Central memory CD8-positive, alpha-beta T cell (primary cell): ENCODE data around the gene RPS27.
A peak's percentile ranks its signal among the peaks of the same experiment; 100 is the strongest.

ENCODE experiments used
- ATAC-seq: fragments of 150-1000 bp; cut with Tn5 transposase; replicated peaks from 2 replicates; pipeline ENCODE4 v1.10.0; 2022; ENCODE audit warnings: mild to moderate bottlenecking, moderate FRiP score, moderate number of reproducible peaks; ENCODE audit not compliant: poor library complexity, severe bottlenecking; ENCODE audit errors: extremely low read depth
- DNase-seq, 2 donors: peaks; one replicate each; pipeline ENCODE4 v3.0.0; 2021; ENCODE audit warnings: low spot score in 2 of 2
- H3K27ac Mint-ChIP-seq: one replicate; pipeline ENCODE4 v1.8.0; 2022; ENCODE audit warnings: low read depth, mild to moderate bottlenecking, moderate library complexity, mixed read lengths
- H3K27me3 Mint-ChIP-seq: one replicate; pipeline ENCODE4 v1.8.0; 2022; ENCODE audit warnings: mixed read lengths
- H3K36me3 Mint-ChIP-seq: one replicate; pipeline ENCODE4 v1.8.0; 2022; ENCODE audit warnings: mild to moderate bottlenecking, moderate library complexity, mixed read lengths; ENCODE audit not compliant: insufficient read depth
- H3K4me1 Mint-ChIP-seq: one replicate; pipeline ENCODE4 v1.8.0; 2022; ENCODE audit warnings: mixed read lengths
- H3K4me3 Mint-ChIP-seq: one replicate; pipeline ENCODE4 v1.8.0; 2022; ENCODE audit warnings: mild to moderate bottlenecking, moderate library complexity, mixed read lengths
- H3K9me3 Mint-ChIP-seq: one replicate; pipeline ENCODE4 v1.8.0; 2022; ENCODE audit warnings: mixed read lengths

The RPS27 gene

DNA sequence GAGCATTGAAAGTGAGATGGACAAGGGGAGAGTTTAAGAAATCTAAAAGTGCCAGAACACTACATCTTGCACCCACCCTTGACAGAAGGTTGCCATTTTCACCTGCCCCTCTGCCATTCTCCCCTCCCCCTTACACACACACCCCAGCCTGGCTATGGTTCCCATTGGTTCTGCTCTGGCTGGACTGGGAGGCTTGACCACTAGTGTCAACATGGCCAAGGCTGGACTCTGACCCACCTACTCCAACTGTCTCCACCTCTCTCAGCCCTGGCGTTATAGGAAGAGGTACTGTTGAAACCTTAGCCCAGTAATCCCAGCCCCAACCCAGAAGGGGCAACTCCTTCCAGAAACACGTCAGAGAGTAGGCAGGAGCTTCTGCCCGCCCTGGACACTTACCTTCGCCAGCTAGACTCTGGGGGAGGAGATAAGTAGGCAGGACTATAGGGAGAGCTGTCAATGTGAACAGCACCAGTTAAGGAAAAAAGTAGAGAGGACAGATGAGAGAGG is 36.6 kb upstream of the RPS27 start:
- no peak for DNase-seq
- Mint-ChIP-seq H3K27ac (peak overlapping the region; percentile 83), H3K4me3 (peak overlapping the region; percentile 6), H3K27me3 (no peaks in the 10 kb centered on the region), H3K4me1 (peaks cover 58% of the 10 kb centered on the region), H3K36me3 (peaks cover 39% of the 10 kb centered on the region), H3K9me3 (no peaks in the 10 kb centered on the region)
- ATAC-seq, result no peak

DNA sequence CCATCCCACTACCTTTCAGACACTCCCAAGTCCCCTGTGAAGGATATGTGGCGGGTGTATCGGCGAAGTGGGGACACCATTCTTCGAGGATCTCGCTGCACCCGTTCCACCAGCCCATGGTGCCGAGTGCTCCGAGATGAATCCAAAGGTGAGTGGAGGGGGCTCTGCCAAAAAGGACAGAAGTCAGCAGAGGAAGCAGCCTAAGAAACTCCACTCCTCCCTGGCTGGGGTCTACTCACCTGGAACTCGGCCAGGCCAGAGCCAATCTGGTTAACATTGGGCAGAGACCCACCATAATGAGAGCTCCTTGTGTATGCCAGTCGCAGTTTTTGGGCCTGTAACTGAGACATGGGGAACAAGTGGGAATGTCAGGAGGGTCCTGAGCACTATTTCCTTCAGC is 35.7 kb upstream of the RPS27 start:
- no peaks in the 10 kb centered on the region for H3K27me3 Mint-ChIP-seq
- peaks cover 36% of the 10 kb centered on the region for H3K36me3 Mint-ChIP-seq
- peaks cover 59% of the 10 kb centered on the region for H3K4me1 Mint-ChIP-seq
- ATAC-seq (no peak), DNase-seq (no peak)
- no peak overlapping the region for H3K4me3 Mint-ChIP-seq
- no peaks in the 10 kb centered on the region for H3K9me3 Mint-ChIP-seq
- H3K27ac Mint-ChIP-seq, result peak overlapping the region; percentile 83

DNA sequence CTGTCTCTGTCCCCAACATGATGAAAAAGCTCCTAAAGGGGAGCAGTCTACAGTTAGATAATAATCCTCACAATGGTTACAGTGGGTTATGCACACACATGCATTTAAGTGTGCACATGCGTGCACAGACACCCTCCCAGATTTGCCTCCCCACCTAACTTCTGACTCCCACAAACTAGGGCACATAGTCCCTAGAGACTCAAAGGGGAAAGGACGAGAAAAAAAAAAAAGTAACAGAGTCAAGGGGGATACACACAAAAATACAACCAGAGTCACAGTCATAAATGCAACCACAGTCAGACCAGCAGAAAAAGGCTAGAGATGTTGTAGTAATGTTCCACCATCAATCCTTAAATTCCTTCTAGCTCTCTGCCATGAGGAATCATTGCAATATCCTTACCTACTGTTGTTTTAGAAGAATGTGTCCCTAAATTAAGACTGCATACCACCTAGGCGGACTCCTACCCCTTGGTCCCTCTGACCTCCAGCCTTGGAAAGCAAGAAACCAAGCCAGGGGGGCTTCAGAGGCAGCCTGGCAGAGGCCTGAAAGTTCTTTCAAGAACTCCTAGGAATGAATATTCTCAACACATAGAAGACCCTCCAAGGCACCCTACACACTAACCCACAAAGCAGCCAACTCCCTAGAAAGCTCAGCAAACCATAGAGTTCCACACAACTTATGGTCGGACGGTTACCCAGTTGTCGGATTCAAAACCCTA is 33.4 kb upstream of the RPS27 start:
- Mint-ChIP-seq H3K27me3 (no peaks in the 10 kb centered on the region), H3K4me1 (peaks cover 56% of the 10 kb centered on the region), H3K4me3 (peak overlapping the region; percentile 94), H3K9me3 (no peaks in the 10 kb centered on the region), H3K36me3 (peaks cover 22% of the 10 kb centered on the region), H3K27ac (peak overlapping the region; percentile 78)
- ATAC-seq, result no peak
- no peak for DNase-seq

DNA sequence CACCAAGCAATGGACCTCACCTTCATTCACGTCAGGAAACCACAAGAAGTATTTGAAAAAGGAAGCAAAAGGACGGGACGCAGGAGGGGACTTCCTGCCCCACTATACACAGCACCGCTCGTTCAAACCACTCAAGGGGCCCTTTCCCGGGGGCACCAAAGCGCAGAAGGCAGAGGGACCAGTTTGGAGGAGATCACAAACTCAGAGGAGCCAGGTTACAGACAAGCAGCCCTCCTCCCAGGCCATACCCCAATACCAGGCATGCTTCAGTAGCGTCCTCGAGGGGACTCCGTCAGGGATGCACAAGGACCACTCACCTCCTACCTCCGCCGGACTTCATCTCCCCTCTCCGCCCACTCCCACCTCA is 32.8 kb upstream of the RPS27 start:
- Mint-ChIP-seq H3K4me3 (peak overlapping the region; percentile 94), H3K36me3 (peaks cover 17% of the 10 kb centered on the region)
- no peak for DNase-seq

DNA sequence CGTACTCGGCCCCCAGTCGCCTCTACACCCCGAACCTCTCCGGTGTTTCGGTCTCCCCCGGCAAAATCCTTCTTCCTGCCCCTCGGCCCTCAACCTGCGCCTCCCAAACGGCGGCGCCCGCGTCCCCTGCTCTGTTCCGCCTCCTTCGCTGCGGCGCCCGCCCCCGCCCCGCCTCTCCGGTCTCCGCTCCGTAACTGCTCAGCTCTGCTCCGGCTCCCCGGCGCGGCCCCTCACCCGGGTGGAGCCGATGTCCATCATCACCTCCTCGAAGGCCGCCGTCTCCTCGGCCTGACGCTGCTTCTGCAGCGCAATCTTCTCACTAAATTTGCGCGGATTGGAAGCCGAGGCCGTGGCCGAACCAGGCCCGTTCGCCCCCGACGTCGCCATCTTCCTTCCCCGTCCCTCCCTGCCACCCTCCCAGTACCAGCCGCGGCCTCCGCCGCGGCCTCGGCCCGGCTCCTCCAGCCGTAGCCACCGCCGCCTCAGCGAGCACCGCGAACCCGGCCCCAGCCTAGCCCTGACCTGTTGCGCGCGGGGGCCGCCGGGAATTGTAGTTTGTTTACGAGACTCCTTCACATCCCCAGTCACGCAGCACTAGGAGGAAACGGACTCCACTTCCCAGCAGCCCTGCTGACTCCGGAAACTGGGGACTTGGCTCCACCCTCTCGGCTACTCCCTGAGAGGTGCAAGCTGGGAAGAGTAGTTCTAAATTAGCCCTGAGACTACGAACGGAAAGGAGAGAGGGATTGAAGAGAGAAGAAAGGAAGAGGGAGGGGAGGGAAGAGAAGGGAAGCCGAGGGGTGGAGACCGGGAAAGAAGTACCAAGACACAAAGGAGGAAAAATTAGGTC is 32.2 kb upstream of the RPS27 start, which contains the start of gene CRTC2:
CRTC2 (minus strand) TSS at position 502 of the 850 bp plus-strand sequence; CDS start at position 387, 115 bp downstream.
- ATAC-seq (peak; percentile 94), DNase-seq (peak; percentile 91 to 95)
- Mint-ChIP-seq H3K36me3 (peaks cover 15% of the 10 kb centered on the region), H3K27me3 (no peaks in the 10 kb centered on the region), H3K4me3 (peak within 1 kb of the TSS; percentile 94), H3K4me1 (peaks cover 63% of the 10 kb centered on the region), H3K27ac (peak within 1 kb of the TSS; percentile 78), H3K9me3 (no peaks in the 10 kb centered on the region)

More for the DNA sequence above, 32.8 kb upstream of the RPS27 start:
- ATAC-seq, result peak; percentile 24
- Mint-ChIP-seq H3K9me3 (no peaks in the 10 kb centered on the region), H3K4me1 (peaks cover 61% of the 10 kb centered on the region), H3K27me3 (no peaks in the 10 kb centered on the region), H3K27ac (peak overlapping the region; percentile 78)

DNA sequence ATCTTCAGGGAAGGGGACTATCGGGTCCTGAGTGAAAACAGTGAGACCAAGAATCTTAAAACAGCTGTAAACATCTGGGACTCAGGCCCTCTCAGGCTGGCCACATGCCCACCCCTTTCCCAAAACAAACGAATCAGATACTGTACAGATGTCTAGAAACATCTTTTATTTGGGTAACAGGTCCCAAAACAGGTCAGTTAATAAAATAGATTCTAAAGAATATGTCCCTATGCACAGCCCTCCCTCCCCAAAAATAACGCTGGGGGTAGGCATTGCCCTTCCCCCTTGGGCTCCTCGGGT is 31.7 kb upstream of the RPS27 start:
- Mint-ChIP-seq H3K27ac (peak overlapping the region; percentile 78), H3K36me3 (peaks cover 13% of the 10 kb centered on the region), H3K4me1 (peaks cover 63% of the 10 kb centered on the region), H3K9me3 (no peaks in the 10 kb centered on the region), H3K4me3 (peak overlapping the region; percentile 94), H3K27me3 (no peaks in the 10 kb centered on the region)
- ATAC-seq (no peak), DNase-seq (no peak)

DNA sequence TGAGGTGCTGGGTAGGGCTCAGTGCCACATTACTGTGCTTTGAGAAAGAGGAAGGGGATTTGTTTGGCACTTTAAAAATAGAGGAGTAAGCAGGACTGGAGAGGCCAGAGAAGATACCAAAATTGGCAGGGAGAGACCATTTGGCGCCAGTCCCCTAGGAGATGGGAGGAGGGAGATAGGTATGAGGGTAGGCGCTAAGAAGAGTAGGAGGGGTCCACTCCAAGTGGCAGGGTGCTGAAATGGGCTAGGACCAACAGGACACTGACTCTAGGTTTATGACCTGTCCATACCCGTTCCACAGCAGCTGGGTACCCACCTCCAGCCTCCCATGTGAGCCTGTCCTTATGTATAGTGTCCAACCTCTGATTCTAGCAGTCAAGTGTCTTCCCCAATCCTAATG is 31.1 kb upstream of the RPS27 start:
- Mint-ChIP-seq H3K27ac (no peak overlapping the region), H3K27me3 (no peaks in the 10 kb centered on the region), H3K36me3 (peaks cover 9% of the 10 kb centered on the region), H3K9me3 (no peaks in the 10 kb centered on the region), H3K4me3 (peak overlapping the region; percentile 94), H3K4me1 (peaks cover 62% of the 10 kb centered on the region)
- no peak for ATAC-seq
- DNase-seq, result no peak

DNA sequence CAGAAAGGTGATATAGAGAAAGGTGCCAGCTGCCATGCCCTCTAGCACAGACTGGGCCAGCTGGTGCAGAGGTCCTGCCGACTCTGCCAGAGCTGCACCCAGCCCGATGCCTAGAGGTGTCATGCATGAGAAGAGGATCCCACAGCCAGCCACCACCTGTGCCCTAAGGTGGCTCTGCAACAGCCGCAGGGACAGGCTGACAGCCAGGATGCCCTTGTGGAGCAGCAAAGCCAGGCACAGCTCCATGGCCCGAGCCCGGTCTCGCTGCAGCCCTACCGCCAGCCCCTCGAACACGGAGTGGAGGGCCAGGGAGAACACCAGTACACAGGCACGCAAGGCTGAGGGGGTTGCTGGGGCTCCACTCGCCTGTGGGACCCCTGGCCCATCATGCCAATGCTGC is 30.4 kb upstream of the RPS27 start:
- Mint-ChIP-seq H3K4me3 (no peak overlapping the region), H3K27ac (no peak overlapping the region)

DNA sequence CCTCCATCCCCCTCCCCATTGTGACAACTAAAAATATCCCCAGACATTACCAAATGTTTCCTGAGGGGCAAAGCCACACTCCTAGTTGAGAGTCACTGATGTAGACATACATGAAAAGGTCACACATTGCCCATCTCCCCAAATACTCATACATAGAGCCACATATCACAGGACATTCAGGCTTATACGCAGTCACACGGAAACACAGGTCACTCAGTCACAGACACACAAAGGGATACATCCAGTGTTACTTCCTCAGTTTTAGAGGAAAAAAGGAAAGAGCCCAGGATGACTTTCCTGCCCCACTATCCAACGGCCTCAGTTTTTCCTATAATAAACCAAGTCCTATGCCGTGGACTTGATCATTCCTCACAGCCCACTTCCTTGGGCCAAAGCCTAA is 29.1 kb upstream of the RPS27 start:
- Mint-ChIP-seq H3K27me3 (no peaks in the 10 kb centered on the region), H3K4me1 (peaks cover 62% of the 10 kb centered on the region), H3K27ac (no peak overlapping the region), H3K4me3 (peak overlapping the region; percentile 6), H3K9me3 (no peaks in the 10 kb centered on the region), H3K36me3 (peaks cover 8% of the 10 kb centered on the region)
- ATAC-seq (no peak), DNase-seq (no peak)

More for the DNA sequence above, 30.4 kb upstream of the RPS27 start:
- no peak for DNase-seq
- Mint-ChIP-seq H3K36me3 (peaks cover 8% of the 10 kb centered on the region), H3K9me3 (no peaks in the 10 kb centered on the region), H3K4me1 (peaks cover 61% of the 10 kb centered on the region), H3K27me3 (no peaks in the 10 kb centered on the region)
- ATAC-seq, result no peak

DNA sequence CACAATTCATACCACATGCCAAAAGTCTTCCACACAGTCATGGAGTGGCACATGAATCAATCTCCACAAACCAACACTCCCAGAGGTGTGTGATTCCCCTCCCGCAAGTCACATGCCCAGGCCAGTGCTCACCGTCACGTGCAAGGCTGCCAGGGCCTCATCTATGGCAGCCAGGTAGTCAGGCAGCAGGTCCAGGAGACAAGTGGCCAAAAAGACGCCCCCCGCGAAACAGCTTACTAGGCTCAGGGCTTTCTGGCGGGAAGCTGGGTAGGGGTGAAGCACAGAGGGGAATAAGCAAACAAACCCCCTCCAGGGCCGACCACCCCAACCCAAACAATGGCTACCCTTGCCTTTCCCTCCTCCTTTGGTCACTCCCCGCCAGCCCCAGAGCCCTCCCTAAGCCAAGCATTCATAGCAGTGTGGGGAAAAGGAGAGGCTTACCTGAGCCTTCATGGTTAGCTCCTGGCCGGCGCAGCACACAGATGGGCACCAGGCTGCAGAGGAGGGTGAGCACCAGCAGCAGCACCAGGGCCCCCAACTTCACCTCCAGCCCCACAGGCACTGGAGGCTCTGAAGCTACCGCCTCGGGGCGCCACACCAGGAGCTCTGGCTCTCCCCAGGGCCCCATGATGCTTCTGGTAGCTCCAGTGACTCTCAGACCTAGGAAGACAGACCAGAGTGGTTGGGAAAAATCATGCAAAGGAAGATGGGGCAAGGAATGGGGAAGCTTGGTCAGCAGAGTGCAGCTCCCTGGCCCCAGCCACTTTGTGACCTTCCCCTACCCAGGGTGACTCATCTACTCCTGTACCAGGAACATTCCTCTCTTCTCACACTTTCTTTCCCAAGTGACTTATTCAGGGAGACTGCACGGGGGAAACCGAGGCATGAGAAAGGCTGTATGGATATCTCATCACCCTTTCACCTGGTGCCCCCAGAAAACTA is 28.2 kb upstream of the RPS27 start:
- Mint-ChIP-seq H3K9me3 (no peaks in the 10 kb centered on the region), H3K27me3 (no peaks in the 10 kb centered on the region), H3K4me3 (peak overlapping the region; percentile 85), H3K4me1 (peaks cover 61% of the 10 kb centered on the region), H3K27ac (peak overlapping the region; percentile 93), H3K36me3 (peaks cover 9% of the 10 kb centered on the region)
- DNase-seq (no peak), ATAC-seq (no peak)

DNA sequence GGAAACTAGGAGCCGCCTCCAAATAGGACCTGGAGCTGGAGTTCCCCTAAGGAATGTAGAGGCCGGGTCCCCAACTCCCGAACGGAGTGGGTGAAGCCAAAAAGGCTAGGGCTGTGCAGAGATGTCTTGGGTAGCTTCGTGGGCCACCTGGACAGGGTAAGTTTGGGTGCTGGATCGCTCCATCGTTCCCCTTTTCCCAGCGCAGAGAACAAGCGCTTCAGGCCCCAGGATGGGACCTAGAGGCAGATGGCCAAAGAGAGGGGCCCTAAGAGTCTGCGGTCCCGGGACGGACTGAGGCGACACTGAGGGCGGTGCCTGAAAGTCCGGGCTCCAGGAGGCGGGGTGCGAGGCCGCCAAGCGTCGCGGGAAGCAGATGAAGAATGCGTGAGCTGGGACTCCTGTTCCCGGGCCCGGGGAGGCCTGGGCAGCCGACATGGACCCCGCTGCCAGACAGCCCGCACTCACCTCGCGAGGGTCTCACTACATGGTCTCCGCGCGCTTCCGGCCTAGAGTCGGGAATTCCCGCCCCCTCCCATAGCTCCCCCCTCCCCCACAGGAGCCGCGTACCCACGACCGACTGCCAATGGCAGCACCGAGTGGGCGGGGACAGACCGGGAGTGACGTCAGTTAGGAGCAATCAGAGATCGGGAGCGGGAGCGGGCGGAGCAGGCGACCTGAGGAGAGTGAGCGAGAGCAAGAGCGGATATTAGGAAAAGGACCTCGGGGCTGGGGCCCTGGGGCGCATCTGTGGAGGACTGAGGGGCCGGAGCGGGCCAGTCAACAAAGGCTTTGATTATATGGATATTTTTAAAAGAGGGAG is 27.3 kb upstream of the RPS27 start, which contains the start of gene SLC39A1:
SLC39A1 (minus strand) TSS at position 508 of the 820 bp plus-strand sequence. CDS start 822 bp downstream, outside the sequence.
- Mint-ChIP-seq H3K27ac (peak within 1 kb of the TSS; percentile 93), H3K4me1 (peaks cover 63% of the 10 kb centered on the region), H3K4me3 (peak within 1 kb of the TSS; percentile 85), H3K36me3 (peaks cover 13% of the 10 kb centered on the region), H3K9me3 (no peaks in the 10 kb centered on the region), H3K27me3 (no peaks in the 10 kb centered on the region)
- peak; percentile 83 to 87 for DNase-seq
- peak; percentile 29 for ATAC-seq
